Naive thymus-derived CD4-positive, alpha-beta T cell (primary cell): Measurements from ENCODE around the gene ZNF615. TPM values are rescaled to one million over a fixed set of nuclear protein-coding genes. Genes with fewer than 3 reads are reported as not detected.
"Not testable (repeated sequence)": the region's sequence is repeated elsewhere in the genome, so short reads cannot be mapped to it uniquely, and the experiment has no call there.

ENCODE experiments used
- ATAC-seq: fragments of 150-1000 bp; cut with Tn5 transposase; 2 replicates; pipeline ENCODE4 v1.10.0; 2021; ENCODE audit warnings: mild to moderate bottlenecking, moderate library complexity
- CTCF ChIA-PET: fragments of 350-600 bp; sonication (Branson Sonifier 250); formaldehyde crosslinking; loops from one replicate; lab custom pipeline; 2021; ENCODE audit warnings: antibody characterized with exemption; lab: Charles Lee
- POLR2A ChIA-PET: fragments of 350-600 bp; sonication (Branson Sonifier 250); formaldehyde crosslinking; loops from one replicate; lab custom pipeline; 2021; ENCODE audit warnings: antibody characterized with exemption, inconsistent platforms; lab: Charles Lee
- DNase-seq, 9 donors: peaks; one replicate each; pipeline versions ENCODE4 v3.0.0 to v3.0.0-alpha.2; 2020 to 2022; ENCODE audit warnings: mixed read lengths in 1 of 9
- H3K27ac ChIP-seq: one replicate; pipeline ENCODE4 v1.7.0; 2013; ENCODE audit warnings: mild to moderate bottlenecking, low read depth, low read length, moderate library complexity
- H3K27me3 ChIP-seq, 2 donors: one replicate each; pipeline ENCODE4 v1.7.0; 2013; ENCODE audit warnings: low read length in 2 of 2, mild to moderate bottlenecking in 2 of 2, moderate library complexity in 2 of 2; ENCODE audit not compliant: control insufficient read depth in 2 of 2, insufficient read depth in 2 of 2
- H3K36me3 ChIP-seq, 3 experiments: 1 replicate in 2 of 3; 2 replicates in 1 of 3; pipeline ENCODE4 v1.7.0; 2013; ENCODE audit warnings: low read length in 3 of 3, mild to moderate bottlenecking in 3 of 3, moderate library complexity in 1 of 3; ENCODE audit not compliant: insufficient read depth in 3 of 3, control insufficient read depth in 2 of 3
- H3K4me1 ChIP-seq, 2 donors: one replicate each; pipeline ENCODE4 v1.7.0; 2013; ENCODE audit warnings: low read length in 2 of 2, mild to moderate bottlenecking in 2 of 2, moderate library complexity in 1 of 2; ENCODE audit not compliant: control insufficient read depth in 2 of 2, insufficient read depth in 2 of 2
- H3K4me3 ChIP-seq: 2 replicates; pipeline ENCODE4 v1.7.0; 2013; ENCODE audit warnings: mild to moderate bottlenecking, low read length
- H3K9me3 ChIP-seq, 3 experiments: 1 replicate in 2 of 3; 2 replicates in 1 of 3; pipeline ENCODE4 v1.7.0; 2013; ENCODE audit warnings: low read length in 3 of 3; ENCODE audit not compliant: control insufficient read depth in 2 of 3
- H3K27ac Mint-ChIP-seq, 9 donors: one replicate each; pipeline ENCODE4 v1.8.0; 2020 to 2022; ENCODE audit warnings: mixed read lengths in 9 of 9, mild to moderate bottlenecking in 8 of 9, moderate library complexity in 5 of 9, inconsistent platforms in 2 of 9
- H3K27me3 Mint-ChIP-seq, 5 donors: one replicate each; pipeline ENCODE4 v1.8.0; 2021 to 2022; ENCODE audit warnings: mixed read lengths in 5 of 5, mild to moderate bottlenecking in 1 of 5
- H3K36me3 Mint-ChIP-seq, 5 donors: one replicate each; pipeline ENCODE4 v1.8.0; 2020 to 2022; ENCODE audit warnings: mixed read lengths in 5 of 5, mild to moderate bottlenecking in 3 of 5, inconsistent platforms in 1 of 5
- H3K4me1 Mint-ChIP-seq, 7 donors: one replicate each; pipeline ENCODE4 v1.8.0; 2020 to 2022; ENCODE audit warnings: mixed read lengths in 7 of 7, mild to moderate bottlenecking in 3 of 7, inconsistent platforms in 1 of 7
- H3K4me3 Mint-ChIP-seq, 10 donors: one replicate each; pipeline ENCODE4 v1.8.0; 2020 to 2022; ENCODE audit warnings: mild to moderate bottlenecking in 10 of 10, mixed read lengths in 10 of 10, moderate library complexity in 6 of 10, inconsistent platforms in 2 of 10
- H3K9me3 Mint-ChIP-seq, 11 donors: one replicate each; pipeline ENCODE4 v1.8.0; 2020 to 2022; ENCODE audit warnings: mixed read lengths in 11 of 11, mild to moderate bottlenecking in 4 of 11, inconsistent platforms in 1 of 11, moderate library complexity in 1 of 11
- intact Hi-C, 2 donors: fragments of 100-400 bp; cut with micrococcal nuclease; formaldehyde crosslinking; loops; one replicate each; pipeline ENCODE4 v1.15.1; 2023
- polyA plus RNA-seq, 2 donors: library from polyadenylated mRNA; unstranded; fragments of 300-500 nt; fragmentation: Illumina TruSeq; gene quantifications; one replicate each; pipeline ENCODE4 v1.2.3, GENCODE V29; 2021
- total RNA-seq, 6 experiments: library from RNA in 5 of 6; stranded (reverse) in 5 of 6; gene quantifications; 1 replicate in 5 of 6; 2 replicates in 1 of 6; pipeline ENCODE4 v1.2.3 and lab custom pipeline; 2021 to 2026

ZNF615 gene
- 10 to 100 TPM in 3 of 5 experiments, 1 to 10 TPM in 2; 8.7 to 20.9 (median 11.0) TPM for total RNA-seq
- 10 to 100 TPM; 11.5 to 12.1 TPM for polyA plus RNA-seq
- 20.6 reads per million, percentile 51 among the genes with 10 or more reads in this experiment for total RNA-seq (lab: John Stamatoyannopoulos, UW)

DNA sequence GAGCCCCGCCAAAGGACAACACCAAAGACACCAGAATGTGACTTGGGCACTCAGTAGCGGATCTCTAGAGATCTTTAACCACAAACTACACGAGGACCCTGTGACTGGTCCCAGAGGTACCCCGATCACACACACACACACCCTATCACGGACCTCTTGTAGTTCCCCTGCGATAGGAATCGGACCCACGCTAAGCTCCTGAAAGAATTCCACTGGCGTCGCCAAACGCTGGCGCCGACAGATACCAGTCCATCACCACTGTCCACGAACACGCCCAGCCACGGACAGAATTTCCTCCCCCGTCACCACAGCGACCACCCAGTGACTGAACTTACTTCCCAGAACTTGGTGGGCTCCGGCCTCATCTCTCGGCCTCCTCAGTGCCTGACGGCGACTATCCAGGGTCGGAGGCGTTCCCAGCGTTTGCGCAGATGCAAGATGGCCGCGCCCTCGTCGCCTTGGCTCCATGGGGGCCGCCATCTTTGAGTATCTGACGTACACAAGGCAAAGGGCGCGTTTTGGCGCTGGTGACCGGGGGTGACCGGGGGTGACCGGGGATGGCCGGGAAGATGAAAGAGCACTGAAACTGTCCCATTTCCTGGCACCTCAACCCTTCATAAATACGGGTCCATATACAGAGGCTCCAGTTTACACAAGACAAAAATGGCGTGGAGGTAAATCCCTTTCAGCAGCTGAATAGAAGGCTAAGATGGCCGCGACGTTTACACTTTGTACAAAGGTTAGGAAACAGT is at the start of gene ZNF615:
Gene ZNF615 (minus strand): TSS at position 406 of the 752 bp plus-strand sequence. CDS start 4,500 bp downstream, outside the sequence.
- Histone ChIP-seq H3K9me3 (peaks cover 0 to 37% (median 0%) of the 10 kb centered on the region in 3 experiments), H3K27ac (peak within 1 kb of the TSS; percentile 83), H3K4me3 (peak within 1 kb of the TSS; percentile 89), H3K27me3 (no peaks in the 10 kb centered on the region), H3K36me3 (peaks cover 0 to 19% (median 4%) of the 10 kb centered on the region in 3 experiments), H3K4me1 (peaks cover 7% of the 10 kb centered on the region in 2 donors)
- DNase-seq (peak; percentile 80 to 96 (median 85)), ATAC-seq (peak; percentile 97)
- Mint-ChIP-seq H3K9me3 (peaks cover 6 to 91% (median 48%) of the 10 kb centered on the region in 11 donors), H3K27me3 (no peaks in the 10 kb centered on the region), H3K36me3 (peaks cover 16 to 64% (median 42%) of the 10 kb centered on the region in 5 donors), H3K4me3 (peak within 1 kb of the TSS; percentile 92 to 98 (median 98)), H3K4me1 (peaks cover 15 to 33% (median 21%) of the 10 kb centered on the region in 7 donors), H3K27ac (peak within 1 kb of the TSS; percentile 91 to 99 (median 95))
- intact Hi-C loops: loop anchor here (1.0 to 5.0 kb wide), 8 partner anchors 20 to 1095 kb away; partner anchors contain the start of genes ZNF350 (in 2 of the 2), ZNF432 (in 2 of the 2), ZNF613 (in 2 of the 2) and ZNF614 (in 2 of the 2)
- ChIA-PET POLR2A (interaction anchor here (0.6 to 2.5 kb wide), 6 partner anchors 10 to 931 kb away, joined by 3 to 13 read pairs (median 6); partner anchors contain the start of genes ZNF432 and ZNF614), CTCF (interaction anchor here (0.6 kb wide), 1 partner anchor 9 kb away, joined by 3 read pairs; no protein-coding TSS in a partner anchor)

DNA sequence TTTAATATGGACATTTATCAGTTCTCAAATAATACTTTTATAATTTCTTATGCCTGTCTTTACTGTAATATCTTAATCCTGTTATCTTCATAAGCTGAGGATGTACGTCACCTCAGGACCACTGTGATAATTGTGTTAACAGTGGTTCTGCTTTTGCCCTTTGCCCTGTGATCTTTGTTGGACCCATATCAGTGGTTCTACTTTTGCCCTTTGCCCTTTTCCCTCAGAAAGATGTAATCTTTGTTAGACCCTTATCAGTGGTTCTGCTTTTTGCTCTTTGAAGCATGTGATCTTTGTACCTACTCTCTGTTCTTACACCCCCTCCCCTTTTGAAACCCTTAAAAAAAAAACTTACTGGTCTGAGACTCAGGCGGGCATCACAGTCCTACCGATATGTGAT is 48.5 kb upstream of the ZNF615 start:
- H3K27ac Mint-ChIP-seq, ATAC-seq, H3K27me3 ChIP-seq, CTCF ChIA-PET, H3K36me3 ChIP-seq, H3K27me3 Mint-ChIP-seq, H3K4me3 ChIP-seq, H3K4me1 Mint-ChIP-seq, H3K4me3 Mint-ChIP-seq, H3K27ac ChIP-seq, POLR2A ChIA-PET, DNase-seq, intact Hi-C loops, H3K4me1 ChIP-seq: not testable (repeated sequence)
- H3K9me3 ChIP-seq: peaks cover 0 to 44% (median 15%) of the 10 kb centered on the region in 3 experiments
- H3K9me3 Mint-ChIP-seq: peaks cover 17 to 99% (median 75%) of the 10 kb centered on the region in 11 donors
- peaks cover 32 to 60% (median 51%) of the 10 kb centered on the region in 5 donors for H3K36me3 Mint-ChIP-seq

DNA sequence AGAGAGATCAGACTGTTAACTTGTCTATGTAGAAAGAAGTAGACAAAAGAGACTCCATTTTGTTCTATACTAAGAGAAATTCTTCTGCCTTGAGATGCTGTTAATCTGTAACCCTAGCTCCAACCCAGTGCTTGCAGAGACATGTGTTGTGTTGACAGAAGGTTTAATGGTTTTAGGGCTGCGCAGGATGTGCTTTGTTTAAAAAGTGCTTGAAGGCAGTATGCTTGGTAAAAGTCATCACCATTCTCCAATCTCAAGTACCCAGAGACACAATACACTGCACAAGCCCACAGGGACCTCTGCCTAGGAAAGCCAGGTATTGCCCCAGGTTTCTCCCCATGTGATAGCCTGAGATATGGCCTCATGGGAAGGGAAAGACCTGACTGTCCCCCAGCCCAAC is 43.7 kb upstream of the ZNF615 start:
- Mint-ChIP-seq H3K27ac (peak overlapping the region in 1 of 9 donors; percentile 76), H3K36me3 (peaks cover 35 to 67% (median 44%) of the 10 kb centered on the region in 5 donors), H3K4me1 (peaks cover 6 to 31% (median 22%) of the 10 kb centered on the region in 7 donors), H3K9me3 (peaks cover 11 to 97% (median 51%) of the 10 kb centered on the region in 11 donors)
- H3K4me3 Mint-ChIP-seq, H3K27ac ChIP-seq, H3K27me3 ChIP-seq, CTCF ChIA-PET, intact Hi-C loops, H3K4me1 ChIP-seq, DNase-seq, ATAC-seq, POLR2A ChIA-PET, H3K27me3 Mint-ChIP-seq, H3K4me3 ChIP-seq: not testable (repeated sequence)
- Histone ChIP-seq H3K36me3 (peaks cover 0 to 10% (median 1%) of the 10 kb centered on the region in 3 experiments), H3K9me3 (peaks cover 0 to 23% (median 0%) of the 10 kb centered on the region in 3 experiments)

DNA sequence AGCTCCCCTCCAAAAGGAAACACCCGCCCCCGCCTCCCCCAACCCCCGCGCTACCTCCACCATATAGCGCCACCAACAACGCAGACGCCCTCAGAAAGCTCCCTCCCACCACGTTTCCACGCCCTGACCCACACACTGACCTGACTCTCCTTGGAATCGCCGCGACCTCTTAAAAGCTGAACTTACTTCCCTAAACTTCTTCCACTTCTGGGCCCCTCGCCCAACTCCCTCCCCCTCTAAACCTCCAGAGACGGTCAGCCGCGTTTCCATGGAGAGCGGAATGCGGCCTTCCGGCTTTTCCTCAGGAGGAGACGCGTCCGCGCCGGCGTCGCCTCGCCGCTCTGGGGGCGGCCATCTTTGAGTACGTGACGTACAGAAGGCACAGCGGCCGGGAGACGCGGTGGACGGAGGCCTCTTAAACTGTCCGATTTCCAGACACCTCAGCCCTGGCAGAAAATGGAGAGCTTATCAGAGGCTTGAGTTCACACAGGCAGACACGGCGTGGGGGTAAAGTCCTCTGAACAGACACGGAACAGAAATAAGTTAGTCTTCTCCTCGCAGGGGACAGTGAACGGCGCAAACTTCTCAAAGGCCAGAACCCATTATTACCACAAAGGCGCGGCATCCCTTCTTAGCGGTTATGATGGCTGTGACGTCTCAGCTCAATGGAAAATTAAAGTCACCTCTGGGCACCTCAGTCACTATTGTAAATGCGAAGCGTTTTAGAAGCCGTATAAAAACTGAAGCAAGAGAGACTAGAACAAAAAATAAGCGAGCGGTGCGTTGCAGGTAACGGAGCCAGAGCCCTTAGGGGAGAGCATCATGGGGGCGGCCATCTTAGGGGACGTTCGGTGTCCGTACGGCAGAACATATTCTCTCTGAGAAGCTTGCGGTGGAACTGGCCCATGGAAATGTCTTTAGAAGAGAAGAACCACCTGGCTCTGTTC is 40.8 kb upstream of the ZNF615 start, which contains the start of gene ZNF432:
Gene ZNF432 (minus strand): TSS at position 284 of the 947 bp plus-strand sequence. CDS start 1,970 bp downstream, outside the sequence.
- Histone ChIP-seq H3K4me3 (peak within 1 kb of the TSS; percentile 78), H3K27ac (peak within 1 kb of the TSS; percentile 97), H3K9me3 (peaks cover 0 to 23% (median 11%) of the 10 kb centered on the region in 3 experiments), H3K27me3 (no peaks in the 10 kb centered on the region), H3K4me1 (peaks cover 0 to 7% of the 10 kb centered on the region in 2 donors), H3K36me3 (peaks cover 3 to 31% (median 10%) of the 10 kb centered on the region in 3 experiments)
- peaks cover 3 to 91% (median 45%) of the 10 kb centered on the region in 11 donors for H3K9me3 Mint-ChIP-seq
- H3K4me1 Mint-ChIP-seq: peaks cover 10 to 43% (median 25%) of the 10 kb centered on the region in 7 donors
- intact Hi-C loops: loop anchor here (1.0 to 10.0 kb wide), 15 partner anchors 21 to 1472 kb away; partner anchors contain the start of genes ZNF350 (in 2 of the 2), ZNF613 (in 2 of the 2), ZNF614 (in 2 of the 2) and ZNF615 (in 2 of the 2)
- peak within 1 kb of the TSS; percentile 95 to 100 (median 98) for H3K4me3 Mint-ChIP-seq
- peaks cover 33 to 71% (median 53%) of the 10 kb centered on the region in 5 donors for H3K36me3 Mint-ChIP-seq
- peak within 1 kb of the TSS; percentile 97 to 99 (median 99) for H3K27ac Mint-ChIP-seq
- CTCF ChIA-PET: interaction anchor here (0.7 to 1.6 kb wide), 3 partner anchors 39 to 188 kb away, joined by 3 to 4 read pairs (median 4); no protein-coding TSS in a partner anchor
- DNase-seq (peak; percentile 75 to 87 (median 82)), ATAC-seq (peak; percentile 92)
- H3K27me3 Mint-ChIP-seq: no peaks in the 10 kb centered on the region
- POLR2A ChIA-PET: interaction anchor here (0.6 to 2.1 kb wide), 14 partner anchors 13 to 1472 kb away, joined by 3 to 25 read pairs (median 3); partner anchors contain the start of genes PPP2R1A, ZNF347, ZNF614 and ZNF615

DNA sequence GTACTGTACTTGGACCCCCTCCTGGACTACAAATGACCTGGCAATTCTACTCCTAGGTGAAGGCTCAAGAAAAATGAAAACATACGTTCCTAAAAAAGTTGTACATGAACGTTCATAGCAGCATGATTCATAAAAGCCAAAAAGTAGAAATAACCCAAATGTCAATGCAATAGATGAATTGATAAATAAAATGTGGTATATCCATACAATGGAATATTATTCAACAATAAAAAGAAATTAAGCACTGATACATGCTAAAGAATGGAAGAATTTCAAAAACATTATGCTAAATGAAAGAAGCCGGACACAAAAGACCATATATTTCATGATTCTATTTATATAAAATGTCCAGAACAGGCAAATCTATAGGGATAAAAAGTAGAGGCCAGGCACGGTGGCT is 31.2 kb upstream of the ZNF615 start:
- H3K4me1 ChIP-seq: no peaks in the 10 kb centered on the region
- no peaks in the 10 kb centered on the region for H3K4me1 Mint-ChIP-seq
- H3K27ac Mint-ChIP-seq: no peak overlapping the region
- no peak overlapping the region for H3K4me3 Mint-ChIP-seq
- peaks cover 51 to 94% (median 92%) of the 10 kb centered on the region in 5 donors for H3K36me3 Mint-ChIP-seq
- peaks cover 16 to 75% (median 30%) of the 10 kb centered on the region in 3 experiments for H3K9me3 ChIP-seq
- H3K27ac ChIP-seq: no peak overlapping the region
- no peak for DNase-seq
- intact Hi-C loops: no loop called here
- H3K27me3 Mint-ChIP-seq: no peaks in the 10 kb centered on the region
- H3K4me3 ChIP-seq: peak overlapping the region; percentile 3
- POLR2A ChIA-PET: no interaction called here
- no peaks in the 10 kb centered on the region for H3K27me3 ChIP-seq
- CTCF ChIA-PET: no interaction called here
- peaks cover 7 to 97% (median 67%) of the 10 kb centered on the region in 11 donors for H3K9me3 Mint-ChIP-seq
- no peak for ATAC-seq
- peaks cover 54 to 91% (median 65%) of the 10 kb centered on the region in 3 experiments for H3K36me3 ChIP-seq
